ENCODE data around the gene HILPDA.

The HILPDA gene

DNA sequence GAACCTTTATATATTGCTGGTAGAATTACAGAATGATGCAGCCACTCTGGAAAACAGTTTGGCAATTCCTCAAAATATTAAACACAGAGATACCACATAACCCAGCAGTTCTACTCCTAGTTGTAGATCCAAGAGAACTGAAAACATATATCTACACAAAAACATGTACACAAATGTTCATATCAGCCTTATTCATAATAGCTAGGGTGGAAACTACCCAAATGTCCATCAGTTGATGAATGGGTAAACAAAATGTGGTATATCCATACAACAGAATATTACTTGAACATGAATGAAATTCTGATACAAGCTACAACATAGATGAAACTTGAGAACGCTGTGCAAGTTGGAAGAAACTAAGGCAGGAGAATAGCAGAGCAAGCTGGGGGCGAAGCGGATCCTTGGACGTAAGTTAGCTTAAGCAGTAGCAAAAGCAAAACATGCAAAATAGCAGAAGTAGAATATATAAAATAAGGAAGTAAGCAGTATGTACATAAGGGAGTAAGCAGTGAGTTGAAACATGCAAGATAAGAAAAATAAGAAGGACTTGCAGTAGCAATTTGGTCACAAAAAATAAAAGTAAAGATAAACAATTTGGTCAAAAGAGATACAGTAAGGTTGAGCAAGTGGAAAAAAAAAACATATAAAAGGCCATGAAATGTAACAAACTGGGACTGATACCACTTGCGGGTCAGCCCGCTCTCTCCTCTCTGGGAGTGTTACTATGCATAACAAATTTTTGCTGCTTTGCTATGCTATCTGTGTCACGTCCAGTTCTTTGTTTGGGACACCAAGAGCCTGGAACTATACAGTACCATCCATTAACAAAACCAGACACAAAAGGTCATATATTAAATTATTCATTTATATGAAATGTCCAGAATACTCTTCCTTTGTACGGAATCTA, 18.0 kb upstream of the HILPDA start:
- H3K27me3 Mint-ChIP-seq (ENCODE audit: low read depth, poor library complexity), result peaks cover 7% of the 10 kb centered on the region
- H3K9me3 Mint-ChIP-seq, result no peaks in the 10 kb centered on the region
- H3K4me1 Mint-ChIP-seq, result no peaks in the 10 kb centered on the region
- H3K27ac Mint-ChIP-seq, result no peak overlapping the region
- H3K4me3 Mint-ChIP-seq, result no peak overlapping the region
- no peak for DNase-seq
- H3K36me3 Mint-ChIP-seq (ENCODE audit: low read depth), result no peaks in the 10 kb centered on the region
- TF ChIP-seq, protein P1, sequence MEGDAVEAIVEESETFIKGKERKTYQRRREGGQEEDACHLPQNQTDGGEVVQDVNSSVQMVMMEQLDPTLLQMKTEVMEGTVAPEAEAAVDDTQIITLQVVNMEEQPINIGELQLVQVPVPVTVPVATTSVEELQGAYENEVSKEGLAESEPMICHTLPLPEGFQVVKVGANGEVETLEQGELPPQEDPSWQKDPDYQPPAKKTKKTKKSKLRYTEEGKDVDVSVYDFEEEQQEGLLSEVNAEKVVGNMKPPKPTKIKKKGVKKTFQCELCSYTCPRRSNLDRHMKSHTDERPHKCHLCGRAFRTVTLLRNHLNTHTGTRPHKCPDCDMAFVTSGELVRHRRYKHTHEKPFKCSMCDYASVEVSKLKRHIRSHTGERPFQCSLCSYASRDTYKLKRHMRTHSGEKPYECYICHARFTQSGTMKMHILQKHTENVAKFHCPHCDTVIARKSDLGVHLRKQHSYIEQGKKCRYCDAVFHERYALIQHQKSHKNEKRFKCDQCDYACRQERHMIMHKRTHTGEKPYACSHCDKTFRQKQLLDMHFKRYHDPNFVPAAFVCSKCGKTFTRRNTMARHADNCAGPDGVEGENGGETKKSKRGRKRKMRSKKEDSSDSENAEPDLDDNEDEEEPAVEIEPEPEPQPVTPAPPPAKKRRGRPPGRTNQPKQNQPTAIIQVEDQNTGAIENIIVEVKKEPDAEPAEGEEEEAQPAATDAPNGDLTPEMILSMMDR (IDR thresholded peaks at IDR 0.05), result no peak

DNA sequence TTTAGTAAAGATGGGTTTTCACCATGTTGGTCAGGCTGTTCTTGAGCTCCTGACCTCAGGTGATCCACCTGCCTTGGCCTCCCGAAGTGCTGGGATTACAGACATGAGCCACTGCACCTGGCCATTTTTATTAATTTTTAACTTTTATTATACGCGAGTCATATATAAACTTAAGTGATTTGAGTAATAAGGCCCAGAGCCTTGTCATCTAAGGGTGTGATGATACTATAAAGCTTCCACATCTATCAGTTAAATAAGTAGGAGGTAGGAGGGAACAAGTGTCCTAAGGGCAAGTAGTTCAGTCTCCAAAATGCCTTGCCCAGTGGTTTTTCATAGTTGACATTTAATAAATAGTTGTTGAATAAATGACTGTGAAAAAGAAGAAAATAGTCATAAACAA, 13.3 kb upstream of the HILPDA start:
- Mint-ChIP-seq H3K27ac (no peak overlapping the region), H3K4me1 (peaks cover 7% of the 10 kb centered on the region), H3K4me3 (no peak overlapping the region), H3K27me3 (ENCODE audit: low read depth, poor library complexity) (peaks cover 6% of the 10 kb centered on the region), H3K9me3 (no peaks in the 10 kb centered on the region), H3K36me3 (ENCODE audit: low read depth) (no peaks in the 10 kb centered on the region)
- DNase-seq, result no peak
- TF ChIP-seq, protein P1 (IDR thresholded peaks at IDR 0.05), result no peak

DNA sequence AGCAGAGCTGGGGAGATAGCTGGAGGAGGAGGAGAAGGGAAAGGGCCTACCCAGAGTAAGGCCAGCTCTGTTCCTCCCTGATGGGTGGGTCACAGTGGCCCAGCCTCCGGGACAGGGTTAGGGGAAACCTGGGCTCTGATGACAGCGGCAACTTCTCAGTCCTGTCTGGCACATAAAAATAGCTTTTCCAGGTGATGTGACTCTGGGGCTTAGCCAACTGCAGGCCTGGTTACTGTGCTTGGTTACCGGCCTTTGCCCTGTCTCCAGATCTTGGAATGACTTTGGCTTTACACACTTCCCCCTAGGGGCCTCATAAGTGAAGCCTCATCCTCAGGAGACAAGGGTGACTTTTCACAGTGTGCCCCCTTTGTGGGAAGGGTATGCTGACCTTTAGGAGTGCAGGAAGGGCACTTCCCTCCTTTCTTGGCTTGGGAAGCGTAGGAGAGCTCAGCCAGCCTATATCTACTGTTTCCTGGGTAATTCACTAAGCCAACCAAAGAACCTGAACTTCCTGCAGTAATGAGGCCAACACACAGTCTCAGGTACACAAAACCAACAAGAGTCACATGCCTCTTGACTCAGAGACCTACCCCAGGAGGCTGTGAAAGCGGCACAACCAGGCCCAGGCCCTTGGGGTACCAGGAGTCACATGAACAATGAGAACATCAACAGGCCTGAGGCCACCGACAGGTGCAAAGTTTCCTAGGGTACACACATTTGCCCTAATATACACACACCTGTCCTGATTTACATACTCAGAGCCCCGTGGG, 11.7 kb upstream of the HILPDA start:
- no peak for DNase-seq
- H3K27me3 Mint-ChIP-seq (ENCODE audit: low read depth, poor library complexity), result peaks cover 2% of the 10 kb centered on the region
- H3K36me3 Mint-ChIP-seq (ENCODE audit: low read depth), result no peaks in the 10 kb centered on the region
- H3K4me1 Mint-ChIP-seq, result peaks cover 7% of the 10 kb centered on the region
- H3K27ac Mint-ChIP-seq, result no peak overlapping the region
- TF ChIP-seq, protein P1 (IDR thresholded peaks at IDR 0.05), result no peak
- no peaks in the 10 kb centered on the region for H3K9me3 Mint-ChIP-seq
- no peak overlapping the region for H3K4me3 Mint-ChIP-seq

DNA sequence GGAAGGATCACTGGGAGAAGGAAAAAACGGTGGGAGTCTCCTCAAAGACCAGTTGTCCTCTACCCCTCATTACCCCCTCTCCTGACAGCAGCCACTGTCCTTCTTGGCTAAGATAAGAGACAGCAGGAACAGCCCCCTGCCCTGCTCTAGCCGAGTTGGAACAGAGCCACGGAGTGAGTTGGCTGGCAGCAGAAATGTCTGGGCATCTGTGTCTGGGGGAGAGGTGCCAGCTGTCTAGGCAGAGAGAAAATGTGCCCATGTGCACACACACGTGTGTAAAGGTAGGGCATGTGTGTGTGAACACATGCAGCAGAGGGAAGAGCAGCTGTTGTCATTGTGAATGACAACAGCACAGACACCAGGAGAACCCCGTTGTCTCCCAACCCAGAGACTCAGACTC, 9.4 kb upstream of the HILPDA start:
- no peaks in the 10 kb centered on the region for H3K36me3 Mint-ChIP-seq (ENCODE audit: low read depth)
- H3K4me3 Mint-ChIP-seq, result no peak overlapping the region
- peak overlapping the region; percentile 73 for H3K27ac Mint-ChIP-seq
- H3K27me3 Mint-ChIP-seq (ENCODE audit: low read depth, poor library complexity), result no peaks in the 10 kb centered on the region
- peaks cover 7% of the 10 kb centered on the region for H3K4me1 Mint-ChIP-seq
- no peaks in the 10 kb centered on the region for H3K9me3 Mint-ChIP-seq
- DNase-seq, result no peak
- TF ChIP-seq, protein P1 (IDR thresholded peaks at IDR 0.05), result no peak

- H3K9me3 Mint-ChIP-seq, result no peaks in the 10 kb centered on the region
- H3K27me3 Mint-ChIP-seq (ENCODE audit: low read depth, poor library complexity), result no peaks in the 10 kb centered on the region
- no peak overlapping the region for H3K4me3 Mint-ChIP-seq
- H3K27ac Mint-ChIP-seq, result no peak overlapping the region
- peaks cover 16% of the 10 kb centered on the region for H3K4me1 Mint-ChIP-seq
- no peaks in the 10 kb centered on the region for H3K36me3 Mint-ChIP-seq (ENCODE audit: low read depth)
- TF ChIP-seq, protein P1 (IDR thresholded peaks at IDR 0.05), result no peak
- no peak for DNase-seq
Measured at GRCh38 chr7:128447941-128448564, 7.6 kb upstream of the HILPDA start.

Data from nephron progenitor cell (in vitro differentiated cells).